LoVo (cell line): ENCODE measurements around the gene CIITA.

Experiments used
- DNase-seq: peaks from one replicate; pipeline ENCODE4 v3.0.0-alpha.2; 2016; ENCODE audit warnings: low spot score

CIITA gene

GRCh38 chr16:10849736-10850477 is 27.1 kb upstream of the CIITA start:
- no peak for DNase-seq

GRCh38 chr16:10850478-10850850 is 26.5 kb upstream of the CIITA start:
- no peak for DNase-seq

- DNase-seq, result no peak
Measured at GRCh38 chr16:10851512-10851911, 25.5 kb upstream of the CIITA start.

- DNase-seq, result no peak
Measured at GRCh38 chr16:10852286-10852685, 24.7 kb upstream of the CIITA start.

- DNase-seq, result no peak
Measured at GRCh38 chr16:10852948-10853347, 24.1 kb upstream of the CIITA start.

GRCh38 chr16:10856042-10856441 is 21.0 kb upstream of the CIITA start:
- no peak for DNase-seq

GRCh38 chr16:10858203-10858602 is 18.8 kb upstream of the CIITA start:
- DNase-seq, result no peak

GRCh38 chr16:10859020-10859419 is 18.0 kb upstream of the CIITA start:
- no peak for DNase-seq

GRCh38 chr16:10859658-10860057 is 17.3 kb upstream of the CIITA start:
- no peak for DNase-seq

GRCh38 chr16:10862438-10862837 is 14.6 kb upstream of the CIITA start:
- DNase-seq, result peak; percentile 44

GRCh38 chr16:10865991-10866966 is 10.7 kb upstream of the CIITA start:
- no peak for DNase-seq

- DNase-seq, result no peak
Measured at GRCh38 chr16:10867199-10867598, 9.8 kb upstream of the CIITA start.

GRCh38 chr16:10868104-10868595 is 8.9 kb upstream of the CIITA start:
- no peak for DNase-seq

- no peak for DNase-seq
Measured at GRCh38 chr16:10868596-10869469, 8.2 kb upstream of the CIITA start.

- no peak for DNase-seq
Measured at GRCh38 chr16:10870137-10870776, 6.7 kb upstream of the CIITA start.

- no peak for DNase-seq
Measured at GRCh38 chr16:10870808-10871156, 6.2 kb upstream of the CIITA start.

- DNase-seq, result peak; percentile 49
Measured at GRCh38 chr16:10871157-10871991, 5.6 kb upstream of the CIITA start.

- DNase-seq, result no peak
Measured at GRCh38 chr16:10876315-10876714, 687 bp upstream of the CIITA start.

- DNase-seq, result no peak
Measured at GRCh38 chr16:10877472-10877946, 507 bp downstream of the CIITA start.

- no peak for DNase-seq
Measured at GRCh38 chr16:10878328-10878643, 1.3 kb downstream of the CIITA start.
